SIG-M5 treated with dmso at 0.1 percent for 504 hours (cell line): Measurements from ENCODE around the gene KRTAP4-3.
"Not testable (repeated sequence)": the region's sequence is repeated elsewhere in the genome, so short reads cannot be mapped to it uniquely, and the experiment has no call there.

Experiments used
- DNase-seq: peaks from one replicate; lab custom pipeline; 2025; ENCODE audit not compliant: unreplicated experiment; lab: John Stamatoyannopoulos, UW

KRTAP4-3 gene

GRCh38 chr17:41153856-41154255 lies 14.2 kb downstream of the KRTAP4-3 start:
- no peak for DNase-seq

- DNase-seq, result no peak
These were observed 16.5 kb downstream of the KRTAP4-3 start for GRCh38 chr17:41151525-41151924.

- DNase-seq, result no peak
These were observed 18.0 kb downstream of the KRTAP4-3 start for GRCh38 chr17:41150026-41150425.

- no peak for DNase-seq
These were observed 18.4 kb downstream of the KRTAP4-3 start, which contains the start of gene KRTAP4-5 for GRCh38 chr17:41149652-41149985. TSS of gene KRTAP4-5 (minus strand) at chr17:41149825. CDS start at chr17:41149767, 58 bp downstream.

- DNase-seq, result not testable (repeated sequence)
These were observed 18.9 kb downstream of the KRTAP4-3 start for GRCh38 chr17:41148971-41149651.

- DNase-seq, result no peak
These were observed 20.4 kb downstream of the KRTAP4-3 start for GRCh38 chr17:41147531-41148204.

- no peak for DNase-seq
These were observed 22.8 kb downstream of the KRTAP4-3 start for GRCh38 chr17:41145261-41145660.

GRCh38 chr17:41144846-41145245 lies 23.2 kb downstream of the KRTAP4-3 start:
- no peak for DNase-seq

GRCh38 chr17:41141361-41141760 lies 26.7 kb downstream of the KRTAP4-3 start:
- no peak for DNase-seq

GRCh38 chr17:41140360-41141131 lies 27.5 kb downstream of the KRTAP4-3 start, which contains the start of gene KRTAP4-6:
TSS of gene KRTAP4-6 (minus strand) at chr17:41140544. CDS start at chr17:41140487, 57 bp downstream.
- DNase-seq, result no peak

GRCh38 chr17:41139865-41140264 lies 28.2 kb downstream of the KRTAP4-3 start:
- not testable (repeated sequence) for DNase-seq

- DNase-seq, result no peak
These were observed 33.9 kb downstream of the KRTAP4-3 start for GRCh38 chr17:41133880-41134735.

GRCh38 chr17:41131979-41132378 lies 36.0 kb downstream of the KRTAP4-3 start:
- no peak for DNase-seq

GRCh38 chr17:41127371-41127770 lies 40.6 kb downstream of the KRTAP4-3 start:
- no peak for DNase-seq

- DNase-seq, result no peak
These were observed 41.6 kb downstream of the KRTAP4-3 start for GRCh38 chr17:41126412-41126811.

- DNase-seq, result no peak
These were observed 43.0 kb downstream of the KRTAP4-3 start for GRCh38 chr17:41125064-41125463.

GRCh38 chr17:41123991-41124371 lies 44.0 kb downstream of the KRTAP4-3 start, which contains the start of gene KRTAP4-12:
TSS of gene KRTAP4-12 (minus strand) at chr17:41124182. CDS start at chr17:41124122, 60 bp downstream.
- DNase-seq, result not testable (repeated sequence)

- not testable (repeated sequence) for DNase-seq
These were observed 44.6 kb downstream of the KRTAP4-3 start for GRCh38 chr17:41123292-41123990.

- no peak for DNase-seq
These were observed 46.3 kb downstream of the KRTAP4-3 start for GRCh38 chr17:41121742-41122141.
